MCF 10A (cell line): ENCODE measurements around the gene THEM4. TPM values are rescaled to one million over a fixed set of nuclear protein-coding genes. Genes with fewer than 3 reads are reported as not detected.

Experiments
- BruUV-seq: library from RNA; stranded (reverse); fragments of 400-500 nt; replicated peaks from 2 replicates; lab custom pipeline; 2021; lab: Mats Ljungman, UMichigan
- CTCF ChIA-PET: fragments of 300-600 bp; sonication (Branson Sonifier 250); formaldehyde crosslinking; extraction: SDS; loops from one replicate; lab custom pipeline; 2021; ENCODE audit warnings: antibody characterized with exemption, inconsistent platforms; lab: Yijun Ruan, JAX
- POLR2A ChIA-PET: fragments of 300-600, 350-650 bp; sonication (Branson Sonifier 250); formaldehyde crosslinking; extraction: SDS; loops from one replicate; lab custom pipeline; 2020; ENCODE audit warnings: antibody characterized with exemption, inconsistent platforms; lab: Yijun Ruan, JAX
- DNase-seq: peaks from one replicate; pipeline ENCODE4 v3.0.0-alpha.2; 2018; ENCODE audit not compliant: unreplicated experiment
- H3K27ac Mint-ChIP-seq: one replicate; pipeline ENCODE4 v1.8.0; 2022; ENCODE audit warnings: mild to moderate bottlenecking, low read depth, mixed read lengths; ENCODE audit not compliant: unreplicated experiment
- H3K27me3 Mint-ChIP-seq: one replicate; pipeline ENCODE4 v1.8.0; 2022; ENCODE audit warnings: mixed read lengths; ENCODE audit not compliant: insufficient read depth, unreplicated experiment
- H3K36me3 Mint-ChIP-seq: one replicate; pipeline ENCODE4 v1.8.0; 2022; ENCODE audit warnings: mild to moderate bottlenecking, moderate library complexity, mixed read lengths; ENCODE audit not compliant: insufficient read depth, unreplicated experiment
- H3K4me1 Mint-ChIP-seq: one replicate; pipeline ENCODE4 v1.8.0; 2022; ENCODE audit warnings: mixed read lengths; ENCODE audit not compliant: insufficient read depth, unreplicated experiment
- H3K4me3 Mint-ChIP-seq: one replicate; pipeline ENCODE4 v1.8.0; 2022; ENCODE audit warnings: mild to moderate bottlenecking, moderate library complexity, mixed read lengths; ENCODE audit not compliant: unreplicated experiment
- H3K9me3 Mint-ChIP-seq: one replicate; pipeline ENCODE4 v1.8.0; 2022; ENCODE audit warnings: mixed read lengths; ENCODE audit not compliant: unreplicated experiment
- CTCF ChIP-seq: fragments of 200-600 bp; IDR thresholded peaks from one replicate; pipeline ENCODE4 v1.8.0; 2022; ENCODE audit warnings: antibody characterized with exemption, mild to moderate bottlenecking; ENCODE audit not compliant: unreplicated experiment
- intact Hi-C: fragments of 100-400 bp; cut with micrococcal nuclease; formaldehyde crosslinking; loops from 2 replicates; pipeline ENCODE4 v1.14.1; 2022
- total RNA-seq: library from RNA; stranded (reverse); gene quantifications from 2 replicates; pipeline ENCODE4 v1.2.3, GENCODE V29; 2022

The THEM4 gene
- total RNA-seq, 1 experiment from 2014 or later, result 29.1 TPM

GRCh38 chr1:151871284-151872030, 37.9 kb downstream of the THEM4 start:
- no peak overlapping the region for H3K27ac Mint-ChIP-seq
- no TSS peak for BruUV-seq
- no peaks in the 10 kb centered on the region for H3K27me3 Mint-ChIP-seq
- H3K4me1 Mint-ChIP-seq, result peaks cover 14% of the 10 kb centered on the region
- DNase-seq, result no peak
- peaks cover 26% of the 10 kb centered on the region for H3K36me3 Mint-ChIP-seq
- H3K4me3 Mint-ChIP-seq, result no peak overlapping the region
- ChIA-PET CTCF (interaction anchor here (0.6 to 1.5 kb wide), 9 partner anchors 10 to 811 kb away, joined by 3 to 4 read pairs (median 3); no protein-coding TSS in a partner anchor), POLR2A (interaction anchor here (1.1 to 1.7 kb wide), 3 partner anchors 10 to 16 kb away, joined by 4 to 5 read pairs (median 5); no protein-coding TSS in a partner anchor)
- intact Hi-C loops, result no loop called here
- TF ChIP-seq CTCF, result no peak
- H3K9me3 Mint-ChIP-seq, result peaks cover 6% of the 10 kb centered on the region

DNA sequence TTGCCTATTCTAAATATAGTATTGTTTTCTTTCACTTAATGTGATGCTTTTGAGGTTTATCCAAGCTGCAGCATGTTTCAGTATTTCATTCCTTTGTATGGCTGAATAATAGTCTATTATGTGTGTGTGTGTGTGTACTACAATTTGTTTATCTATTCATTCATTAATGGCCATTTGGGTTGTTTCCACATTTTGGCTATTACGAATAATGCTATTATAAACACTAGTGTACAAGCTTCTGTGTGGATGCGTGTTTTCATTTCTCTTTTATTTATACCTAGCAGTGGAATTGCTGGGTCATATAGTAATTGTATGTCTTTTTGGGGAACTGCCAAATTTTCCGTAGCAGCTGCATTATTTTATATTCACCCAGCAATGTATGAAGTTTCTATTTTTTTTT, 40.8 kb downstream of the THEM4 start:
- no peak for TF ChIP-seq CTCF
- BruUV-seq, result no TSS peak
- Mint-ChIP-seq H3K4me1 (peaks cover 14% of the 10 kb centered on the region), H3K9me3 (peaks cover 6% of the 10 kb centered on the region), H3K27me3 (no peaks in the 10 kb centered on the region), H3K27ac (peak overlapping the region; percentile 86), H3K4me3 (no peak overlapping the region), H3K36me3 (peaks cover 8% of the 10 kb centered on the region)
- POLR2A ChIA-PET, result interaction anchor here (1.0 to 3.3 kb wide), 5 partner anchors 11 to 33 kb away, joined by 3 to 35 read pairs (median 3); partner anchors contain the start of gene THEM5
- CTCF ChIA-PET, result no interaction called here
- DNase-seq, result no peak
- intact Hi-C loops, result no loop called here

DNA sequence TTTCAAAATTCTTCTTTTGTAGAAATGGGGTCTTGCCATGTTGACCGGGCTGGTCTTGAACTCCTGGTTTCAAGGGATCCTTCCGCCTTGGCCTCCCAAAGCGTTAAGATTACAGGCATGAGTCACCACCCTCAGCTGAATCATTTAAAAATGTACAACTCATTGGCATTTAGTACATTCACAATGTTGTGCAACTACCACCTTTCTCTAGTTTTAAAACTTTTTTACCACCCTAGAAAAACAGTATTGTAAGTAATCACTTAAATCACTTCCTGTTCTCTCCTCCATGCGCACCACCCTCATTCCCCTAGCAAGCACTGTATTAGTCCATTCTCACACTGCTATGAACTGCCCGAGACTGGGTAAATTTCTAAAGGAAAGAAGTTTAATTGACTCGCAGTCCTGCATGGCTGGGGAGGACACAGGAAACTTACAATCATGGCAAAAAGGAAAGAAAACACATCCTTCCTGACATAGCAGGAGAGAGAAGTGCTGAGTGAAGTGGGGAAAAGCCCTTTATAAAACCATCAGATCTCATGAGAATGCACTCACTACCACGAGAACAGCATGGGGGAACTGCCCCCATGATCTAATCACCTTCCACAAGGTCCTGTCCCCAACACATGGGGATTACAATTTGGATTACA, 41.4 kb downstream of the THEM4 start:
- DNase-seq, result peak; percentile 91
- no peaks in the 10 kb centered on the region for H3K27me3 Mint-ChIP-seq
- peaks cover 6% of the 10 kb centered on the region for H3K9me3 Mint-ChIP-seq
- H3K4me3 Mint-ChIP-seq, result peak overlapping the region; percentile 15
- BruUV-seq, result TSS peak; percentile 36
- intact Hi-C loops, result no loop called here
- ChIA-PET CTCF (interaction anchor here (0.6 to 1.7 kb wide), 2 partner anchors 14 to 22 kb away, joined by 4 read pairs; no protein-coding TSS in a partner anchor), POLR2A (interaction anchor here (0.6 to 3.3 kb wide), 8 partner anchors 10 to 257 kb away, joined by 3 to 35 read pairs (median 4); partner anchors contain the start of gene THEM5)
- peak overlapping the region; percentile 86 for H3K27ac Mint-ChIP-seq
- no peak for TF ChIP-seq CTCF
- H3K36me3 Mint-ChIP-seq, result peaks cover 2% of the 10 kb centered on the region
- H3K4me1 Mint-ChIP-seq, result peaks cover 16% of the 10 kb centered on the region

DNA sequence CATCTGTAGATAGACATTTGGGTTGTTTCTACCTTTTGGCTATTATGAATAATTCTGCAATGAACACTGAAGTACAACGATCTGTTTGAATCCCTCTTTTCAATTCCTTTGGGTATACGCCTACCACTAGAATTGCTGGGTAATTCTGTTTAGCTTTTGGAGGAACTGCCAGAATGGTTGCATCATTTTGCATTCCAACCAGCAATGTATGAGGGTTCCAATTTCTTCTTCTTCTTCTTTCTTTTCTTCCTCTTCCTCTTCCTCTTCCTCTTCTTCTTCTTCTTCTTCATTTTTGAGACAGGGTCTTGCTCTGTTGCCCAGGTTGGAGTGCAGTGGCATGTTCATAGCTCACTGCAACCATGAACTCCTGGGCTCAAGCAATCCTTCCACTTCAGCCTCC, 42.0 kb downstream of the THEM4 start:
- BruUV-seq, result no TSS peak
- Mint-ChIP-seq H3K27ac (peak overlapping the region; percentile 86), H3K9me3 (peaks cover 6% of the 10 kb centered on the region), H3K27me3 (no peaks in the 10 kb centered on the region), H3K36me3 (no peaks in the 10 kb centered on the region), H3K4me3 (peak overlapping the region; percentile 15), H3K4me1 (peaks cover 21% of the 10 kb centered on the region)
- CTCF ChIA-PET, result interaction anchor here (1.7 kb wide), 1 partner anchor 15 kb away, joined by 4 read pairs; no protein-coding TSS in a partner anchor
- no peak for DNase-seq
- POLR2A ChIA-PET, result interaction anchor here (0.6 to 3.3 kb wide), 7 partner anchors 9 to 256 kb away, joined by 3 to 35 read pairs (median 5); partner anchors contain the start of gene THEM4
- intact Hi-C loops, result no loop called here
- TF ChIP-seq CTCF, result no peak
